ENCODE measurements around the gene ERGIC2.
A peak's percentile ranks its signal among the peaks of the same experiment; 100 is the strongest.

ERGIC2 gene

GRCh38 chr12:29374012-29374411 is 7.0 kb downstream of the ERGIC2 start:
- DNase-seq, result no peak

GRCh38 chr12:29365091-29365490 is 15.9 kb downstream of the ERGIC2 start:
- no peak for DNase-seq

GRCh38 chr12:29354954-29355353 is 26.0 kb downstream of the ERGIC2 start:
- DNase-seq, result no peak

GRCh38 chr12:29350080-29350479 is 30.9 kb downstream of the ERGIC2 start:
- no peak for DNase-seq

- DNase-seq, result no peak
These were observed 34.1 kb downstream of the ERGIC2 start for GRCh38 chr12:29346769-29347421.

GRCh38 chr12:29343022-29343799 is 37.8 kb downstream of the ERGIC2 start:
- no peak for DNase-seq

- no peak for DNase-seq
These were observed 43.6 kb downstream of the ERGIC2 start for GRCh38 chr12:29337325-29337724.

GRCh38 chr12:29334937-29335336 is 46.0 kb downstream of the ERGIC2 start:
- no peak for DNase-seq

- DNase-seq, result no peak
These were observed 47.8 kb downstream of the ERGIC2 start for GRCh38 chr12:29333178-29333577.

- no peak for DNase-seq
These were observed 51.6 kb downstream of the ERGIC2 start for GRCh38 chr12:29329411-29329810.

GRCh38 chr12:29322157-29322556 is 58.8 kb downstream of the ERGIC2 start:
- DNase-seq, result no peak

GRCh38 chr12:29320295-29321085 is 60.5 kb downstream of the ERGIC2 start:
- no peak for DNase-seq

GRCh38 chr12:29317556-29318363 is 63.2 kb downstream of the ERGIC2 start:
- DNase-seq, result peak; percentile 51 to 63

- DNase-seq, result no peak
These were observed 64.2 kb downstream of the ERGIC2 start for GRCh38 chr12:29316752-29317151.

- no peak for DNase-seq
These were observed 66.6 kb downstream of the ERGIC2 start for GRCh38 chr12:29314416-29314815.

GRCh38 chr12:29310899-29311298 is 70.1 kb downstream of the ERGIC2 start:
- DNase-seq, result no peak

- no peak for DNase-seq
These were observed 71.6 kb downstream of the ERGIC2 start for GRCh38 chr12:29309320-29309902.

GRCh38 chr12:29306682-29307081 is 74.3 kb downstream of the ERGIC2 start:
- DNase-seq, result no peak

- DNase-seq, result no peak
These were observed 74.7 kb downstream of the ERGIC2 start for GRCh38 chr12:29306266-29306665.

- DNase-seq, result peak in 1 of 2 experiments; percentile 19
These were observed 76.6 kb downstream of the ERGIC2 start for GRCh38 chr12:29304388-29304787.

GRCh38 chr12:29301114-29301513 is 79.9 kb downstream of the ERGIC2 start:
- no peak for DNase-seq

- no peak for DNase-seq
These were observed 81.3 kb downstream of the ERGIC2 start for GRCh38 chr12:29299633-29300032.
